Caco-2 (cell line): ENCODE data around the gene RNF187. TPM values are rescaled to one million over a fixed set of nuclear protein-coding genes. Genes with fewer than 3 reads are reported as not detected.

ENCODE experiments used
- BruUV-seq: library from RNA; stranded (reverse); fragments of 400-500 nt; replicated peaks from 2 replicates; lab custom pipeline; 2021; lab: Mats Ljungman, UMichigan
- CTCF ChIA-PET: fragments of 300-600 bp; sonication (Branson Sonifier 250); formaldehyde crosslinking; loops from one replicate; lab custom pipeline; 2022; ENCODE audit warnings: antibody characterized with exemption; lab: Charles Lee
- POLR2A ChIA-PET: fragments of 300-600 bp; sonication (Branson Sonifier 250); formaldehyde crosslinking; loops from one replicate; lab custom pipeline; 2022; ENCODE audit warnings: antibody characterized with exemption; lab: Charles Lee
- DNase-seq, 2 experiments: peaks; one replicate each; pipeline versions ENCODE4 v3.0.0 to v3.0.0-alpha.2; 2020 to 2022
- H3K27me3 ChIP-seq: replicated peaks from 2 replicates; pipeline ENCODE4 v1.6.0; 2011; ENCODE audit warnings: low read length; ENCODE audit not compliant: control insufficient read depth, insufficient read depth
- H3K36me3 ChIP-seq: 2 replicates; pipeline ENCODE4 v1.5.1; 2011; ENCODE audit warnings: low read length; ENCODE audit not compliant: control insufficient read depth, insufficient read depth
- H3K4me1 ChIP-seq: fragments of 250-450 bp; sonication (Bioruptor Pico); 2 replicates; pipeline ENCODE4 v1.5.1; 2020; ENCODE audit warnings: mild to moderate bottlenecking
- H3K4me3 ChIP-seq: 2 replicates; pipeline ENCODE4 v1.5.1; 2011; ENCODE audit warnings: low read depth, mild to moderate bottlenecking, control low read depth, low read length
- H3K9me3 ChIP-seq: fragments of 250-450 bp; sonication (Bioruptor Pico); 2 replicates; pipeline ENCODE4 v1.5.1; 2020; ENCODE audit warnings: mild to moderate bottlenecking, moderate library complexity
- H3K27ac Mint-ChIP-seq: one replicate; pipeline ENCODE4 v1.8.0; 2022; ENCODE audit warnings: mixed read lengths; ENCODE audit not compliant: unreplicated experiment
- H3K27me3 Mint-ChIP-seq: one replicate; pipeline ENCODE4 v1.8.0; 2022; ENCODE audit warnings: mixed read lengths; ENCODE audit not compliant: insufficient read depth, unreplicated experiment
- H3K36me3 Mint-ChIP-seq: one replicate; pipeline ENCODE4 v1.8.0; 2022; ENCODE audit warnings: mild to moderate bottlenecking, mixed read lengths; ENCODE audit not compliant: insufficient read depth, unreplicated experiment
- H3K4me1 Mint-ChIP-seq: one replicate; pipeline ENCODE4 v1.8.0; 2022; ENCODE audit warnings: low read depth, mixed read lengths; ENCODE audit not compliant: unreplicated experiment
- H3K4me3 Mint-ChIP-seq: one replicate; pipeline ENCODE4 v1.8.0; 2022; ENCODE audit warnings: mild to moderate bottlenecking, moderate library complexity, mixed read lengths; ENCODE audit not compliant: unreplicated experiment
- H3K9me3 Mint-ChIP-seq: one replicate; pipeline ENCODE4 v1.8.0; 2022; ENCODE audit warnings: mixed read lengths; ENCODE audit not compliant: unreplicated experiment
- CTCF ChIP-seq, 2 experiments: fragments of 200-600 bp in 1 of 2; IDR thresholded peaks; 1 replicate in 1 of 2; 2 replicates in 1 of 2; pipeline versions ENCODE4 v1.5.1 to v1.8.0; 2011 to 2022; ENCODE audit warnings: antibody characterized with exemption in 1 of 2, control low read depth in 1 of 2, inconsistent platforms in 1 of 2, low read depth in 1 of 2, low read length in 1 of 2, mild to moderate bottlenecking in 1 of 2, moderate library complexity in 1 of 2; ENCODE audit not compliant: insufficient read depth in 1 of 2, severe bottlenecking in 1 of 2, unreplicated experiment in 1 of 2
- intact Hi-C: fragments of 100-400 bp; cut with micrococcal nuclease; formaldehyde crosslinking; loops from one replicate; pipeline ENCODE4 v1.10.0; 2022; ENCODE audit not compliant: unreplicated experiment
- total RNA-seq: library from RNA; stranded (reverse); gene quantifications from 2 replicates; pipeline ENCODE4 v1.2.3, GENCODE V29; 2022

The RNF187 gene
- total RNA-seq, 1 experiment from 2014 or later, result 164 TPM

- ChIA-PET CTCF (no interaction called here), POLR2A (interaction anchor here (0.6 to 0.8 kb wide), 2 partner anchors 32 to 324 kb away, joined by 3 to 9 read pairs; partner anchors contain the start of gene IBA57)
- Histone ChIP-seq H3K36me3 (peaks cover 6% of the 10 kb centered on the region), H3K4me3 (peak overlapping the region; percentile 82; the same call in 1 of the 2 replicates), H3K4me1 (peaks cover 5% of the 10 kb centered on the region; the same call in 1 of the 2 replicates), H3K9me3 (no peaks in the 10 kb centered on the region), H3K27me3 (no peaks in the 10 kb centered on the region)
- DNase-seq, result no peak
- intact Hi-C loops, result no loop called here
- no TSS peak for BruUV-seq
- Mint-ChIP-seq H3K36me3 (peaks cover 28% of the 10 kb centered on the region), H3K27ac (peak overlapping the region; percentile 98), H3K4me3 (peak overlapping the region; percentile 92), H3K4me1 (peaks cover 12% of the 10 kb centered on the region), H3K9me3 (no peaks in the 10 kb centered on the region), H3K27me3 (no peaks in the 10 kb centered on the region)
- no peak for TF ChIP-seq CTCF (IDR thresholded peaks at IDR 0.05; ENCODE audit: insufficient read depth in 1 of 2, low read depth in 1 of 2, low read length in 1 of 2, severe bottlenecking in 1 of 2, unreplicated experiment in 1 of 2)
These were observed 1.9 kb downstream of the RNF187 start for GRCh38 chr1:228488818-228489674.

DNA sequence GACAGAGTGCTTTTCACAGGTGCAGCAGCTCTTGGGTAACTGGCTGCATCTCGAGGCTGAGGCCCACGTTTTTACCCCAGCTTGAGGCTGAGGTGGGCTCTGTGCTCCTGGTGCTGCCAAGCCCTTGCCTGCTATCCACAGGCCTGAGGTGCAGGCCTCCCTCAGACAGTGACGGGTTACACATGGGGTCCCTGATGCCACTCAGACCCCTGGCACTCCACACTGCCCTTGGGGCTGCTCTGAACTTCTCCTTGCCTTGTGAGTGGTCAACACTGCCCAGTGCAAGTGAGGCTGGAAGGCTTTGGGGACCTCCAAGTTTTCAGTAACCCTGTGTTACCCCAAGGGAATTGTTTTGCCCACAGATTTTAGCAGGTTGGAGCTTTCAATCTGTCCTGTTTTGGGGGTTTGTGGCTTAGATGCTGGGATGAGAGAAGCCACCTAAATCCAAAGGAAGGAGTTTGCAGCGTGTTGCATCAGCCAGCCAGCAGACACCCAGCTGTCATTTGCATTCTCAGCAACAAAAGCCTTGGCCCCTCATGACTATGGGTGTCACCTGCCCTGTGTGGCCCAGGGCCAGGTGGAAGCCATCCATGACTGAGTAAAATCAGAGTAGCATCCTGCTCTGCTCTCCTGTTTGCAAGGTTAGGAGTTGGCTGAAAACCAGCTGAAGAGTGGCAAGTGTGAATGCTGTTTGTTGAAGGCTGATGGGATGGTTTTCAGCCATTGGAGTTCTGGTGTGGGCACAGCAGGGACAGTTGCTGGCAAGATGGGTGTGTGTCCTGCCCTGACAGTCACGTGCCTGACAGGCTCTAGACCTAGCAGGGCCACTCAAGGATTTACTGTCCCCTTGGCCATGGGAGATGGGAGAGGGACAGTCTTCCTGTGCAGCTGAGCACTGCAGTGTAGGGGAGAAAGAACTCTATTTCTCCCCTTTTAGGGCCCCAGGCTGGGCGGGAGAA, 3.2 kb downstream of the RNF187 start:
- Histone ChIP-seq H3K9me3 (no peaks in the 10 kb centered on the region), H3K36me3 (peaks cover 6% of the 10 kb centered on the region), H3K4me1 (peaks cover 5% of the 10 kb centered on the region; the same call in 1 of the 2 replicates), H3K4me3 (no peak overlapping the region), H3K27me3 (no peaks in the 10 kb centered on the region)
- CTCF ChIA-PET, result interaction anchor here (0.8 kb wide), 1 partner anchor 11 kb away, joined by 5 read pairs; no protein-coding TSS in a partner anchor
- Mint-ChIP-seq H3K4me3 (peak overlapping the region; percentile 64), H3K36me3 (peaks cover 39% of the 10 kb centered on the region), H3K27ac (peak overlapping the region; percentile 98), H3K4me1 (peaks cover 12% of the 10 kb centered on the region), H3K9me3 (no peaks in the 10 kb centered on the region), H3K27me3 (no peaks in the 10 kb centered on the region)
- BruUV-seq, result TSS peak; percentile 63
- POLR2A ChIA-PET, result interaction anchor here (0.5 kb wide), 1 partner anchor 31 kb away, joined by 5 read pairs; no protein-coding TSS in a partner anchor
- no peak for TF ChIP-seq CTCF (IDR thresholded peaks at IDR 0.05; ENCODE audit: insufficient read depth in 1 of 2, low read depth in 1 of 2, low read length in 1 of 2, severe bottlenecking in 1 of 2, unreplicated experiment in 1 of 2)
- peak in 1 of 2 experiments; percentile 73 for DNase-seq
- intact Hi-C loops, result no loop called here
